Gastrocnemius medialis (tissue), 4 donors: ENCODE results near the gene SVOP.

Source experiments
- POLR2A ChIP-seq, 2 donors: fragments of 450-650 bp; IDR thresholded peaks; one replicate each; pipeline ENCODE4 v1.6.1; 2017; ENCODE audit warnings: antibody characterized with exemption in 2 of 2, mild to moderate bottlenecking in 2 of 2, moderate library complexity in 2 of 2
- TF ChIP-seq, protein P1 (sequence below), 5 experiments: fragments of 450-650 bp in 3 of 5; fragments of 200-600 bp in 2 of 5; sonication (generic) in 2 of 5; IDR thresholded peaks in 4 of 5; conservative IDR thresholded peaks in 1 of 5; 1 replicate in 4 of 5; 2 replicates in 1 of 5; pipeline ENCODE4 v1.5.1; 2016 to 2019; ENCODE audit warnings: antibody characterized with exemption in 5 of 5, mild to moderate bottlenecking in 3 of 5, moderate library complexity in 3 of 5

DNA sequence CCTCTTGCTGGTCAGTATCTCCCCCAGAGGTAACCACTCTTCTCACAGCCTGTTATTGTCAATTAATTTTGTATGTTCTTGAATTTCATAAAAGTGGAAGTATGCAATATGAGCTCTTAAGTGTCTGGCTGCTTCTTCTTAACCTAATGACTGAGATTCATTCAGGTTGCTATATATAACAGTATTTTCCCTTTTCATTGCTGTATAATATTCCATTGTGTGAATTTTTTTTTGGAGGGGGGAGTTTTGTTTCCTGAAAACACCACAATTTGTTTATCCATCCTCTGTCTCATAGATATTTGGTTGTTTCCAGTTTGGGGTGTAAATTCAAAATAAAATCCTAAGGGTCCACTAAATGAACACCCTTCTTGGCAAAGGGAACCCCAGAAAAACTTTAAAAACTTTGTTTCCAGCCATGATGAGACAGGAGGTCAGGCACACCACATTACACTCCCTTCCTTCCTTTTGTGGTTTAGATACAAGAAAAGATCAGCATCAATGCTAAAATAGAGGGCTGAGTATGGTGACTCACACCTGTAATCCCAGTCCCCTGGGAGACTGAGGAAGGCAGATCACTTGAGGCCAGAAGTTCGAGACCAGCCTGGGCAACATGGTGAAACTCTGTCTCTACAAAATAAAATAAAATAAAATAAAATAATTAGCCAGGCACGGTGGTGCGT, 145.0 kb downstream of the SVOP start:
- TF ChIP-seq, protein P1, sequence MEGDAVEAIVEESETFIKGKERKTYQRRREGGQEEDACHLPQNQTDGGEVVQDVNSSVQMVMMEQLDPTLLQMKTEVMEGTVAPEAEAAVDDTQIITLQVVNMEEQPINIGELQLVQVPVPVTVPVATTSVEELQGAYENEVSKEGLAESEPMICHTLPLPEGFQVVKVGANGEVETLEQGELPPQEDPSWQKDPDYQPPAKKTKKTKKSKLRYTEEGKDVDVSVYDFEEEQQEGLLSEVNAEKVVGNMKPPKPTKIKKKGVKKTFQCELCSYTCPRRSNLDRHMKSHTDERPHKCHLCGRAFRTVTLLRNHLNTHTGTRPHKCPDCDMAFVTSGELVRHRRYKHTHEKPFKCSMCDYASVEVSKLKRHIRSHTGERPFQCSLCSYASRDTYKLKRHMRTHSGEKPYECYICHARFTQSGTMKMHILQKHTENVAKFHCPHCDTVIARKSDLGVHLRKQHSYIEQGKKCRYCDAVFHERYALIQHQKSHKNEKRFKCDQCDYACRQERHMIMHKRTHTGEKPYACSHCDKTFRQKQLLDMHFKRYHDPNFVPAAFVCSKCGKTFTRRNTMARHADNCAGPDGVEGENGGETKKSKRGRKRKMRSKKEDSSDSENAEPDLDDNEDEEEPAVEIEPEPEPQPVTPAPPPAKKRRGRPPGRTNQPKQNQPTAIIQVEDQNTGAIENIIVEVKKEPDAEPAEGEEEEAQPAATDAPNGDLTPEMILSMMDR (IDR thresholded peaks at IDR 0.05 in 4 of 5, conservative IDR thresholded peaks at IDR 0.05 in 1 of 5) = no peak
- TF ChIP-seq POLR2A (IDR thresholded peaks at IDR 0.05) = no peak
